ENCODE data around the gene ACHE. TPM values are rescaled to one million over a fixed set of nuclear protein-coding genes. Genes with fewer than 3 reads are reported as not detected.
A peak's percentile ranks its signal among the peaks of the same experiment; 100 is the strongest.
"Not testable (repeated sequence)": the region's sequence is repeated elsewhere in the genome, so short reads cannot be mapped to it uniquely, and the experiment has no call there.

ACHE gene
- total RNA-seq = 10 to 100 TPM in 3 of 4 donors, 1 to 10 TPM in 1; 6.7 to 55.9 (median 14.5) TPM

DNA sequence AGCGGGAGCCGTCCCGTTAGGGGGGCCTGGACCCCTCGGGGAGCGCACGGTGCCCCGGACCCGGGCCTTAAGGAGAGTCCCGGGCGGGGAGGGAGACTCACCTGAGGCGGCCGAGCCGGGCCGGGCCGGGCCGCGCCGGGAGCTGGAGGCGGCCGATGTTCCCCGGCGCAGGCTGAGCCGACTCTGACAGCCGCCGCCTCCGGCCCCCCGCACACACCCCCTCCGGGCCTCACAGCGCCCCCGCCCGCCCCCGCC lies at the start of gene ACHE:
Gene ACHE, minus strand, starts transcription at position 188 of the 255 bp plus-strand sequence. CDS start 1,656 bp downstream, outside the sequence.
- no peak for DNase-seq
- Histone ChIP-seq H3K9me3 (no peaks in the 10 kb centered on the region), H3K36me3 (no peaks in the 10 kb centered on the region), H3K4me3 (peak within 1 kb of the TSS; percentile 34), H3K27ac (peak within 1 kb of the TSS; percentile 15 to 66), H3K4me1 (peaks cover 0 to 19% of the 10 kb centered on the region in 2 donors), H3K27me3 (peaks cover 0 to 8% of the 10 kb centered on the region in 2 donors)
- intact Hi-C loops (cut with DNase I; ENCODE audit: low total_unique reads) = no loop called here
- TF ChIP-seq, protein P1, sequence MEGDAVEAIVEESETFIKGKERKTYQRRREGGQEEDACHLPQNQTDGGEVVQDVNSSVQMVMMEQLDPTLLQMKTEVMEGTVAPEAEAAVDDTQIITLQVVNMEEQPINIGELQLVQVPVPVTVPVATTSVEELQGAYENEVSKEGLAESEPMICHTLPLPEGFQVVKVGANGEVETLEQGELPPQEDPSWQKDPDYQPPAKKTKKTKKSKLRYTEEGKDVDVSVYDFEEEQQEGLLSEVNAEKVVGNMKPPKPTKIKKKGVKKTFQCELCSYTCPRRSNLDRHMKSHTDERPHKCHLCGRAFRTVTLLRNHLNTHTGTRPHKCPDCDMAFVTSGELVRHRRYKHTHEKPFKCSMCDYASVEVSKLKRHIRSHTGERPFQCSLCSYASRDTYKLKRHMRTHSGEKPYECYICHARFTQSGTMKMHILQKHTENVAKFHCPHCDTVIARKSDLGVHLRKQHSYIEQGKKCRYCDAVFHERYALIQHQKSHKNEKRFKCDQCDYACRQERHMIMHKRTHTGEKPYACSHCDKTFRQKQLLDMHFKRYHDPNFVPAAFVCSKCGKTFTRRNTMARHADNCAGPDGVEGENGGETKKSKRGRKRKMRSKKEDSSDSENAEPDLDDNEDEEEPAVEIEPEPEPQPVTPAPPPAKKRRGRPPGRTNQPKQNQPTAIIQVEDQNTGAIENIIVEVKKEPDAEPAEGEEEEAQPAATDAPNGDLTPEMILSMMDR (IDR thresholded peaks at IDR 0.05) = no peak
- no peak for TF ChIP-seq POLR2A (IDR thresholded peaks at IDR 0.05)

DNA sequence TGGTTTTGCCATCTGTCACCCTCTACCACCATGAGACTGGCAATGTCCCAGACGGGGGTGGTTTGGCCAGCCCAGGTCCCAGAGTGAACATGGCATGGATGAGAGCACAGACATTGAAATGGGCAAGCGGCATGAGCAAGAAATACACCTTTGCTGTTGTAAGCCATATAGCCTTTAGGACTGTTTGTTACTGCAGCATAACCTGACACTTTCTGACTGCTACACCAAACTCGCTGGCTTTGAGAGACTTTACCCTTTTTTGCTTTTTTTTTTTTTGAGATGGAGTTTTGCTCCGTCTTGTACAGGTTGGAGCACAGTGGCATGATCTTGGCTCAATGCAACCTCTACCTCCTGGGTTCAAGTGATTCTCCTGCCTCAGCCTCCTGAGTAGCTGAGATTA lies 48.5 kb upstream of the ACHE start:
- Histone ChIP-seq H3K27me3 (no peaks in the 10 kb centered on the region), H3K36me3 (no peaks in the 10 kb centered on the region), H3K9me3 (no peaks in the 10 kb centered on the region), H3K27ac (no peak overlapping the region), H3K4me1 (no peaks in the 10 kb centered on the region), H3K4me3 (no peak overlapping the region)
- DNase-seq = no peak
- intact Hi-C loops (cut with DNase I; ENCODE audit: low total_unique reads) = no loop called here
- TF ChIP-seq POLR2A (IDR thresholded peaks at IDR 0.05) = no peak
- TF ChIP-seq, protein P1 (IDR thresholded peaks at IDR 0.05) = no peak

DNA sequence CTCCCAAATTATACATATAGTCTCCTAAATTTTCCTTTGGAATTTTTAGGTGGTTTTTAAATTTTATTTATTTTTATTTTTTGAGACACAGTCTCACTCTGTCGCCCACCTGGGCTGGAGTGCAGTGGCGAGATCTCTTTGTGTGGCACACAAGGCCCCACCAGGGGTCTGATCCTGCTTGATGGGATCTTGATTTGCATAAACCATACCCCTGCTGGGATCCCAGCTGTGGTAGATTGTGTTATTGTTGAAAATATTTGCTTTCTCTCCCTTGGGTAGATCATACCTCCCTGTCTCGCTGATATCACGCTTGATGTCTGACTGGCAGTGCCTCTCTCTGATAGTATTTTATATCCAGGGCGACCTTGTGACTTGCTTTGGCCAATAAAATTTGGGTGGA lies 48.0 kb upstream of the ACHE start:
- TF ChIP-seq, protein P1 (IDR thresholded peaks at IDR 0.05) = no peak
- TF ChIP-seq POLR2A (IDR thresholded peaks at IDR 0.05) = no peak
- intact Hi-C loops (cut with DNase I; ENCODE audit: low total_unique reads) = no loop called here

DNA sequence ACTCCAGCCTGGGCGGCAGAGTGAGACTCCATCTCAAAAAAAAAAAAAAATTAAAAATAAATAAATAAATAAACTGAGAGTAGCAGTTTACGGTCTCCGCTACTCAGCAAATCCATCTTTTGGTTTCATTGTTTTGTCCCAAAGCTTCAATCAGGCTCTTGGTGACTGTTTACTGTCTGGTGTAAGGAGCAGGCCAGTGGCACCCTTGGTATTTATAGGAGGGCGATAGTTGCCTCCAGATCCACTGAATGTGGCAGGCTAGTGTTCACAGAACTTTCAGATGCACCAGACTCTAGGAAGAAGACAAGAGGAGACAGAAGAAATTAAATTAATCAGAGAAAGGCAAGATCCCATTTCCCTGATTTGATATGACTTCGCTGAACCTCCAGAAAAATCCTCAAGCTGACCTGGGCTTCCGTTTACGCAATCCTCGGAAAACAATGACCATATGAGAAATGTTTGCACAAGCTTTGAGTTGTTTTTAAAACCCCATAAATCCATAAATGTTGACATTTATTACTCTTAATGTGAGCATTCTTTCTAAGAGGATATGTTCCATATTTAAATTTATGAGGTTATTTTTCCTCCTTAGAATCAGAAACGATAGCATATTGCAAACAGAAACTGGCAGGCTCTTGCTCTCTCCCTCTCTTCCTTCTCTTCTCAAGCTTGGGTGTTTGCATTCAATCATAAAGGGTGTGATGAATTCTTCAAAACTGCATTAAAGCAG lies 46.5 kb upstream of the ACHE start:
- Histone ChIP-seq H3K4me3 (no peak overlapping the region), H3K9me3 (no peaks in the 10 kb centered on the region), H3K27me3 (no peaks in the 10 kb centered on the region), H3K4me1 (no peaks in the 10 kb centered on the region), H3K27ac (peak overlapping the region in 1 of 2 donors; percentile 32), H3K36me3 (no peaks in the 10 kb centered on the region)
- DNase-seq = no peak
- no peak for TF ChIP-seq POLR2A (IDR thresholded peaks at IDR 0.05)
- TF ChIP-seq, protein P1 (IDR thresholded peaks at IDR 0.05) = no peak
- intact Hi-C loops (cut with DNase I; ENCODE audit: low total_unique reads) = no loop called here

More for the DNA sequence above, 48.0 kb upstream of the ACHE start:
- no peaks in the 10 kb centered on the region for H3K36me3 ChIP-seq
- no peaks in the 10 kb centered on the region for H3K9me3 ChIP-seq
- no peak overlapping the region for H3K27ac ChIP-seq
- no peak overlapping the region for H3K4me3 ChIP-seq
- no peaks in the 10 kb centered on the region for H3K4me1 ChIP-seq
- no peak for DNase-seq
- H3K27me3 ChIP-seq = no peaks in the 10 kb centered on the region

DNA sequence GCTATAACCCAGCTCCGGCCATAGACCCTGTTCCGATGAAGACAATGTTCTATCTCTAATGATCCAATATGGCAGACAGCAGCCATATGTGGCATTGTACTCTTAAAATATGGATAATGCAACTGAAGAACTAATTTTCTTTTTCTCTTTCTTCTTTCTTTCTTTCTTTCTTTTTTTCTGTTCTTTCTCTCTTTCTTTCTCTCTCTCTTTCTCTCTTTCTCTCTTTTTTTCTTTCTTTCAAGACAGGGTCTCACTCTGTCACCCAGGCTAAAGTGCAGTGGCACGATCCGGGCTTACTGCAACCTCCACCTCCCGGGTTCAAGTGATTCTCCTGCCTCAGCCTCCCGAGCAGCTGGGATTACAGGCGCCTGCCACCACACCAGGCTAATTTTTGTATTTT lies 40.5 kb upstream of the ACHE start:
- H3K9me3 ChIP-seq; H3K27ac ChIP-seq; DNase-seq; intact Hi-C loops (cut with DNase I; ENCODE audit: low total_unique reads); H3K4me3 ChIP-seq; H3K4me1 ChIP-seq; H3K36me3 ChIP-seq; H3K27me3 ChIP-seq: not testable (repeated sequence)

DNA sequence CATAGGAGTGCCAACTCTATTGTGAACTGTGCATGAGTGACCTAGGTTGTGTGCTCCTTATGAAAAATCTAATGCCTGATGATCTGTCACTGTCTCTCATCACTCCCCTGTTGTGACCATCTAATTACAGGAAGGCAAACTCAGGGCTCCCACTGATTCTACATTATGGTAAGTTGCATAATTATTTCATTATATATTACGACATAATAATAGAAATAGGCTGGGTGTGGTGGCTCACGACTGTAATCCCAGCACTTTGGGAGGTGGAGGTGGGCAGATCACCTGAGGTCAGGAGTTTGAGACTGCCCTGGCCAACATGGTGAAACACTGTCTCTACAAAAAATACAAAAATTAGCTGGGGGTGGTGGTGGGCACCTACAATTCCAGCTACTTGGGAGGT lies 39.7 kb upstream of the ACHE start:
- DNase-seq; H3K4me3 ChIP-seq; H3K27ac ChIP-seq; H3K36me3 ChIP-seq; intact Hi-C loops (cut with DNase I; ENCODE audit: low total_unique reads); H3K9me3 ChIP-seq; H3K4me1 ChIP-seq; H3K27me3 ChIP-seq: not testable (repeated sequence)
